ENCODE measurements around the gene CENPL. TPM values are rescaled to one million over a fixed set of nuclear protein-coding genes. Genes with fewer than 3 reads are reported as not detected.

CENPL gene
- total and polyA plus RNA-seq, 9 of the 15 experiments (the other 6 are each of a cell fraction or from before 2014, with no cell fraction given): 33.0 to 52.7 (median 39.7) TPM

DNA sequence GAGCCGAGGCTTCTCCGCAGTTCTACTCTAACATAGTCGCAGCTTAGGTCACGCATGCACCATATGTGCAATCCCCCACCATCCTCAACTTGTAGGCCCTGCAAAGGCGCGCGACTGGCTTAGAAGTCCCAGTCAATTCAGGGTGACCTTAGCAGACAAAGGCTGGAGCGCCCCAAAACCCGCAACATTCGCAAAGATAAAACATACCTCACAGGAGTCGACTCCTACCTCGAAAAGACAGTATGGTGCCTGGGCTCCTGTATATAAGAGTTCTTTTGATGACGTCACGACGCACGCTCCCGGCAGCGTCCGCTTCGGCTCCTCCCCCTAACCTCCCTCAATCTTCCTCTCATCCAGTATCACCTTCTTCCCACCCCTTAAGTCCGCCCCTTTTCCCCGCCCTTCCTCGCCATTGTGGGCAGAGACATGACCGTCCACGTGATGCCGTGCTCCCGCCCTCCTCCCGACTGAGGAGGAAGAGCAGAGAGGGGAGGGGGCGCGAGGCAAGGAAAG lies 43.1 kb upstream of the CENPL start, which contains the start of gene GAS5 (continued):
- TF ChIP-seq PHB2 (IDR thresholded peaks at IDR 0.05; ENCODE audit: low read depth): no peak
- no peak for TF ChIP-seq ADNP (tag; IDR thresholded peaks at IDR 0.05)
- TF ChIP-seq GATAD2A (IDR thresholded peaks at IDR 0.05): no peak
- TF ChIP-seq XRCC3 (IDR thresholded peaks at IDR 0.05): no peak
- TF ChIP-seq ZNF3 (CRISPR knock-in tag; IDR thresholded peaks at IDR 0.05): 0 out of 2 replicates have a peak, but pooled peaks have one; percentile 38
- TF ChIP-seq, protein P1, sequence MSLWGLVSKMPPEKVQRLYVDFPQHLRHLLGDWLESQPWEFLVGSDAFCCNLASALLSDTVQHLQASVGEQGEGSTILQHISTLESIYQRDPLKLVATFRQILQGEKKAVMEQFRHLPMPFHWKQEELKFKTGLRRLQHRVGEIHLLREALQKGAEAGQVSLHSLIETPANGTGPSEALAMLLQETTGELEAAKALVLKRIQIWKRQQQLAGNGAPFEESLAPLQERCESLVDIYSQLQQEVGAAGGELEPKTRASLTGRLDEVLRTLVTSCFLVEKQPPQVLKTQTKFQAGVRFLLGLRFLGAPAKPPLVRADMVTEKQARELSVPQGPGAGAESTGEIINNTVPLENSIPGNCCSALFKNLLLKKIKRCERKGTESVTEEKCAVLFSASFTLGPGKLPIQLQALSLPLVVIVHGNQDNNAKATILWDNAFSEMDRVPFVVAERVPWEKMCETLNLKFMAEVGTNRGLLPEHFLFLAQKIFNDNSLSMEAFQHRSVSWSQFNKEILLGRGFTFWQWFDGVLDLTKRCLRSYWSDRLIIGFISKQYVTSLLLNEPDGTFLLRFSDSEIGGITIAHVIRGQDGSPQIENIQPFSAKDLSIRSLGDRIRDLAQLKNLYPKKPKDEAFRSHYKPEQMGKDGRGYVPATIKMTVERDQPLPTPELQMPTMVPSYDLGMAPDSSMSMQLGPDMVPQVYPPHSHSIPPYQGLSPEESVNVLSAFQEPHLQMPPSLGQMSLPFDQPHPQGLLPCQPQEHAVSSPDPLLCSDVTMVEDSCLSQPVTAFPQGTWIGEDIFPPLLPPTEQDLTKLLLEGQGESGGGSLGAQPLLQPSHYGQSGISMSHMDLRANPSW (CRISPR knock-in tag; IDR thresholded peaks at IDR 0.05): peak; percentile 93; the same call in 1 of the 2 replicates
- no peak for TF ChIP-seq SRSF9 (IDR thresholded peaks at IDR 0.05; ENCODE audit: borderline replicate concordance, low read depth, low read length)
- TF ChIP-seq ZNF124 (CRISPR knock-in tag; IDR thresholded peaks at IDR 0.05): no peak
- no peak for TF ChIP-seq ZNF140 (CRISPR knock-in tag; IDR thresholded peaks at IDR 0.05)
- TF ChIP-seq RUNX1 (IDR thresholded peaks at IDR 0.05; ENCODE audit: low read depth): 0 out of 2 replicates have a peak, but pooled peaks have one; percentile 36
- TF ChIP-seq, protein P2, sequence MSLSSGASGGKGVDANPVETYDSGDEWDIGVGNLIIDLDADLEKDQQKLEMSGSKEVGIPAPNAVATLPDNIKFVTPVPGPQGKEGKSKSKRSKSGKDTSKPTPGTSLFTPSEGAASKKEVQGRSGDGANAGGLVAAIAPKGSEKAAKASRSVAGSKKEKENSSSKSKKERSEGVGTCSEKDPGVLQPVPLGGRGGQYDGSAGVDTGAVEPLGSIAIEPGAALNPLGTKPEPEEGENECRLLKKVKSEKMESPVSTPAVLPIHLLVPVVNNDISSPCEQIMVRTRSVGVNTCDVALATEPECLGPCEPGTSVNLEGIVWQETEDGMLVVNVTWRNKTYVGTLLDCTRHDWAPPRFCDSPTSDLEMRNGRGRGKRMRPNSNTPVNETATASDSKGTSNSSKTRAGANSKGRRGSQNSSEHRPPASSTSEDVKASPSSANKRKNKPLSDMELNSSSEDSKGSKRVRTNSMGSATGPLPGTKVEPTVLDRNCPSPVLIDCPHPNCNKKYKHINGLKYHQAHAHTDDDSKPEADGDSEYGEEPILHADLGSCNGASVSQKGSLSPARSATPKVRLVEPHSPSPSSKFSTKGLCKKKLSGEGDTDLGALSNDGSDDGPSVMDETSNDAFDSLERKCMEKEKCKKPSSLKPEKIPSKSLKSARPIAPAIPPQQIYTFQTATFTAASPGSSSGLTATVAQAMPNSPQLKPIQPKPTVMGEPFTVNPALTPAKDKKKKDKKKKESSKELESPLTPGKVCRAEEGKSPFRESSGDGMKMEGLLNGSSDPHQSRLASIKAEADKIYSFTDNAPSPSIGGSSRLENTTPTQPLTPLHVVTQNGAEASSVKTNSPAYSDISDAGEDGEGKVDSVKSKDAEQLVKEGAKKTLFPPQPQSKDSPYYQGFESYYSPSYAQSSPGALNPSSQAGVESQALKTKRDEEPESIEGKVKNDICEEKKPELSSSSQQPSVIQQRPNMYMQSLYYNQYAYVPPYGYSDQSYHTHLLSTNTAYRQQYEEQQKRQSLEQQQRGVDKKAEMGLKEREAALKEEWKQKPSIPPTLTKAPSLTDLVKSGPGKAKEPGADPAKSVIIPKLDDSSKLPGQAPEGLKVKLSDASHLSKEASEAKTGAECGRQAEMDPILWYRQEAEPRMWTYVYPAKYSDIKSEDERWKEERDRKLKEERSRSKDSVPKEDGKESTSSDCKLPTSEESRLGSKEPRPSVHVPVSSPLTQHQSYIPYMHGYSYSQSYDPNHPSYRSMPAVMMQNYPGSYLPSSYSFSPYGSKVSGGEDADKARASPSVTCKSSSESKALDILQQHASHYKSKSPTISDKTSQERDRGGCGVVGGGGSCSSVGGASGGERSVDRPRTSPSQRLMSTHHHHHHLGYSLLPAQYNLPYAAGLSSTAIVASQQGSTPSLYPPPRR (CRISPR knock-in tag; IDR thresholded peaks at IDR 0.05; ENCODE audit: borderline replicate concordance): no peak; the same call in none of the 2 replicates
- TF ChIP-seq BRD9 (IDR thresholded peaks at IDR 0.05; ENCODE audit: low read depth, partially characterized antibody): peak; percentile 95
- TF ChIP-seq SPI1 (IDR thresholded peaks at IDR 0.05; ENCODE audit: borderline replicate concordance, low read depth, low read length): peak; percentile 44; the same call in 1 of the 2 replicates
- no peak for TF ChIP-seq FOS (IDR thresholded peaks at IDR 0.05; ENCODE audit: extremely low read depth, insufficient read length)
- TF ChIP-seq ZNF212 (CRISPR knock-in tag; IDR thresholded peaks at IDR 0.05): no peak; the same call in 1 of the 2 replicates
- peak; percentile 93; the same call in 1 of the 2 replicates for TF ChIP-seq ILF3 (IDR thresholded peaks at IDR 0.05; ENCODE audit: borderline replicate concordance)
- TF ChIP-seq TCF7L2 (IDR thresholded peaks at IDR 0.05; ENCODE audit: low read depth, low read length): no peak
- no peak for TF ChIP-seq SNRNP70 (optimal IDR thresholded peaks at IDR 0.05; ENCODE audit: low read depth, low read length)
- no peak for TF ChIP-seq HNRNPUL1 (IDR thresholded peaks at IDR 0.05; ENCODE audit: low read length)
- no peak for TF ChIP-seq MAFF (IDR thresholded peaks at IDR 0.05; ENCODE audit: low read length)
- TF ChIP-seq PCBP2 (IDR thresholded peaks at IDR 0.05; ENCODE audit: low read depth, low read length, poor library complexity, severe bottlenecking): no peak
- TF ChIP-seq DDX20 (tag; IDR thresholded peaks at IDR 0.05; ENCODE audit: low read depth): no peak
- TF ChIP-seq RFX1 (IDR thresholded peaks at IDR 0.05): no peak
- TF ChIP-seq HNRNPH1 (optimal IDR thresholded peaks at IDR 0.05; ENCODE audit: low read depth, low read length): no peak
- no peak; the same call in 1 of the 2 replicates for TF ChIP-seq NR3C1 (CRISPR knock-in tag; IDR thresholded peaks at IDR 0.05)
